Activated effector memory CD4-positive, alpha-beta T cell treated with Interleukin-2 at 50 U/mL for 16 hours (primary cell): ENCODE data around the gene SMIM41.
"Not testable (repeated sequence)": the region's sequence is repeated elsewhere in the genome, so short reads cannot be mapped to it uniquely, and the experiment has no call there.

Source experiments
- DNase-seq: peaks from one replicate; pipeline ENCODE4 v3.0.0-alpha.2; 2020

SMIM41 gene

GRCh38 chr12:52087961-52088820 lies 8.7 kb downstream of the SMIM41 start:
- DNase-seq: no peak

GRCh38 chr12:52089491-52089890 lies 10.0 kb downstream of the SMIM41 start:
- DNase-seq: no peak

- DNase-seq: no peak
Observed at GRCh38 chr12:52090291-52090690, 10.8 kb downstream of the SMIM41 start.

GRCh38 chr12:52091061-52091460 lies 11.6 kb downstream of the SMIM41 start:
- no peak for DNase-seq

- DNase-seq: no peak
Observed at GRCh38 chr12:52091869-52092268, 12.4 kb downstream of the SMIM41 start.

GRCh38 chr12:52093346-52093745 lies 13.8 kb downstream of the SMIM41 start:
- DNase-seq: no peak

GRCh38 chr12:52096332-52097044 lies 17.0 kb downstream of the SMIM41 start:
- DNase-seq: no peak

- no peak for DNase-seq
Observed at GRCh38 chr12:52097045-52097666, 17.7 kb downstream of the SMIM41 start.

GRCh38 chr12:52104431-52105089 lies 25.1 kb downstream of the SMIM41 start:
- not testable (repeated sequence) for DNase-seq

- DNase-seq: peak; percentile 64
Observed at GRCh38 chr12:52116222-52117125, 37.0 kb downstream of the SMIM41 start.

- DNase-seq: not testable (repeated sequence)
Observed at GRCh38 chr12:52117806-52118475, 38.4 kb downstream of the SMIM41 start.

GRCh38 chr12:52119398-52120254 lies 40.1 kb downstream of the SMIM41 start:
- DNase-seq: no peak

- no peak for DNase-seq
Observed at GRCh38 chr12:52120951-52121823, 41.7 kb downstream of the SMIM41 start.

GRCh38 chr12:52121824-52122539 lies 42.5 kb downstream of the SMIM41 start:
- DNase-seq: peak; percentile 37

- DNase-seq: no peak
Observed at GRCh38 chr12:52122540-52122871, 43.0 kb downstream of the SMIM41 start.

- DNase-seq: no peak
Observed at GRCh38 chr12:52122904-52123303, 43.4 kb downstream of the SMIM41 start.

- no peak for DNase-seq
Observed at GRCh38 chr12:52123487-52124186, 44.1 kb downstream of the SMIM41 start.

GRCh38 chr12:52125476-52125900 lies 46.0 kb downstream of the SMIM41 start:
- DNase-seq: no peak
